GM19328 (cell line): ENCODE results near the gene RNASE12.

Source experiments
- ATAC-seq: cut with Tn5 transposase; IDR thresholded peaks from one replicate; pipeline ENCODE4 v1.9.1; 2021; ENCODE audit warnings: mild to moderate bottlenecking, moderate library complexity; ENCODE audit not compliant: unreplicated experiment

Gene RNASE12

DNA sequence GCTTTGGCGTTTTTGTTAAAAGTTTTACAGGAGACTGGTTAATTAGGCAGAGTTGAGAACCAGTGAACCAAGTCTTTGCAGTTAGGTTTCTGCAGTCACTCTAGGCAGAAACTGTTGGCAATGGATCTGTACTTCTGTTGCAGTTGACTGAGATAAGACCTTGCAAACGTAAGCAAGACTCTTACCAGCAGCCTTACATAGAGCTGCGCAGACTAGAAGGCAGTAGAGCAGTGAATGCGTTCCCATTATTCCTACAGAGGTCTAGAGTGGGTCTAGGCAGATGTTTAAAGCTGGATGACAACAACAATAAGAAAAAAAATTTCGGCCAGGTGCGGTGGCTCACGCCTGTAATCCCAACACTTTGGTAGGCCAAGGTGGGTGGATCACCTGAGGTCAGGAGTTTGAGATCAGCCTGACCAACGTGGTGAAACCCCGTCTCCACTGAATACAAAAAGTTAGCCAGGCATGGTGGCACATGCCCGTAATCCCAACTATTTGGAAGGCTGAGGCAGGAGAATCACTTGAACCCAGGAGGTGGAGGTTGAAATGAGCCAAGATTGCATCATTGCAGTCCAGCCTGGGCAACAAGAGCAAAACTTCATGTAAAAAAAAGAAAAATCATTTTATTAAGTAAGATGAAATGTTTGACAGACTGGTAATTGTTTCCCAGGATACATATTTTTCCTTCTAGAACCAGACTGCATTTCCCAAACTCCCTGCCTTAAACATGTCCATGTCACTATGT is 42.6 kb downstream of the RNASE12 start:
- ATAC-seq = no peak

DNA sequence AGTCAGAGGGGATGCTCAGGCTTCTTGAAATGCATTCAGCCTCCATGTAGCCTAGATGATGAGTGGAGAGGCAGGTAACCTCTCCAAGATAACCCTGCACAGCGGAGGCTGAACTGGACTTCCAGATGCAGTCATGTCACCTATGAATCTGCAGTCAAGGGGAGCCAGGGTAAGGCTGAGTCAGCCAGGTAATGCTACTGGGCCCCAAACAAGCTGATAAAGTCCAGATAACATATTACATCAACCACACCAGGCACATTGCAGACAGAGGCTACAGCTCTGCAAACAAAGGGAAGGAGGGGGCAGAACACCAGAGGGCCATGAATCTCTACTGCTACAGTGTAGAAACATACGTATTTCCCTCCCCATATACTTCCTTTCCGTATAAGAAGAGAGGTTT is 44.3 kb downstream of the RNASE12 start:
- ATAC-seq = no peak
